Measurements from ENCODE around the gene ARF5. TPM values are rescaled to one million over a fixed set of nuclear protein-coding genes. Genes with fewer than 3 reads are reported as not detected.
"Not testable (repeated sequence)": the region's sequence is repeated elsewhere in the genome, so short reads cannot be mapped to it uniquely, and the experiment has no call there.

ARF5 gene
- total RNA-seq (2021) (227 and 299 TPM in 2 replicates), Bru-seq, nascent RNA (percentile 88 among the genes with signal in this experiment), BruChase-seq, experiment 1, labeled RNA remaining after a 2-hour chase (percentile 92 among the genes with signal in this experiment), BruChase-seq, experiment 2, labeled RNA remaining after a 6-hour chase (percentile 97 among the genes with signal in this experiment)
- long read RNA-seq, transcript ARF5-204 (5 exons, 1,509 nt), result minor isoform, 7 of 449 reads
- long read RNA-seq, transcript ARF5-201 (6 exons, 1,103 nt), result major isoform, 423 of 449 reads
- long read RNA-seq, partial matches to known transcripts, result 11 of 449 reads
- long read RNA-seq, other reads (novel, unspliced or antisense), result 8 of 449 reads

DNA sequence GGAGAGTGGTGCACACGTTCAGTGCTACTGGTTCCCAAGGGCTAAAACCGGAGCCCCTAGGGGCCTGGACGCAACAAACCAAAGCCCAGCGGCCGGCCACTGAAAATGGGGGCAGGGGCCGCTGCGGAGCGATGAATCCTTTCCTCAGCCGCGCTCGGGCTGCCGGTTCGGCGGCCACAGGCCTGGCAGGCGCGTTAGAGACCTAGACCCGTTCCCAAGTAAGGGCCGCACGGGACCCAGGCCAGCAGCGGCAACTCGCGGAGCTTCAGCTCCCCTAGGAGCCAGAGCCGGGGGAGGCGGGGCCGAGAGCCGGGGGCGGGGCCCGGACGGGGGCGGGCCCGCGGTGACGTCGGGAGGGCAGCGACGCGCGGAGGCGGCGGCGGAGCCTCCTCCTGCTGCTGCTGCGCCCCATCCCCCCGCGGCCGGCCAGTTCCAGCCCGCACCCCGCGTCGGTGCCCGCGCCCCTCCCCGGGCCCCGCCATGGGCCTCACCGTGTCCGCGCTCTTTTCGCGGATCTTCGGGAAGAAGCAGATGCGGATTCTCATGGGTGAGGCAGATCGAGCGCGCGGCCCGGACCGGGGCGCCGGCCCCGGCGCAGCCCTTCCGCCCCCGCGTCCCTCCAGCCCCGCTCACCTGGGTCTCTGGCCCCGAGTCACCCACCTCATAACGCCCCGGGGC is at the start of gene ARF5:
Gene ARF5 (plus strand): TSS at position 393 of the 678 bp plus-strand sequence. CDS start 88 bp downstream, at position 481.
- H3K9me3 ChIP-seq (ENCODE audit: insufficient read depth, low read depth), result no peaks in the 10 kb centered on the region
- H3F3A ChIP-seq (ENCODE audit: insufficient read depth, low read depth), result no peaks in the 10 kb centered on the region; the same call in 1 of the 2 replicates
- peak; percentile 54 to 92 for DNase-seq
- no peaks in the 10 kb centered on the region for H3K27me3 ChIP-seq (ENCODE audit: insufficient read depth, low read depth)
- TF ChIP-seq, protein P1, sequence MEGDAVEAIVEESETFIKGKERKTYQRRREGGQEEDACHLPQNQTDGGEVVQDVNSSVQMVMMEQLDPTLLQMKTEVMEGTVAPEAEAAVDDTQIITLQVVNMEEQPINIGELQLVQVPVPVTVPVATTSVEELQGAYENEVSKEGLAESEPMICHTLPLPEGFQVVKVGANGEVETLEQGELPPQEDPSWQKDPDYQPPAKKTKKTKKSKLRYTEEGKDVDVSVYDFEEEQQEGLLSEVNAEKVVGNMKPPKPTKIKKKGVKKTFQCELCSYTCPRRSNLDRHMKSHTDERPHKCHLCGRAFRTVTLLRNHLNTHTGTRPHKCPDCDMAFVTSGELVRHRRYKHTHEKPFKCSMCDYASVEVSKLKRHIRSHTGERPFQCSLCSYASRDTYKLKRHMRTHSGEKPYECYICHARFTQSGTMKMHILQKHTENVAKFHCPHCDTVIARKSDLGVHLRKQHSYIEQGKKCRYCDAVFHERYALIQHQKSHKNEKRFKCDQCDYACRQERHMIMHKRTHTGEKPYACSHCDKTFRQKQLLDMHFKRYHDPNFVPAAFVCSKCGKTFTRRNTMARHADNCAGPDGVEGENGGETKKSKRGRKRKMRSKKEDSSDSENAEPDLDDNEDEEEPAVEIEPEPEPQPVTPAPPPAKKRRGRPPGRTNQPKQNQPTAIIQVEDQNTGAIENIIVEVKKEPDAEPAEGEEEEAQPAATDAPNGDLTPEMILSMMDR (conservative IDR thresholded peaks at IDR 0.05), result no peak
- TF ChIP-seq EZH2 (IDR thresholded peaks at IDR 0.05; ENCODE audit: low read depth), result no peak
- CTCF ChIA-PET, result interaction anchor here (0.6 kb wide), 3 partner anchors 99 to 583 kb away, joined by 6 to 11 read pairs (median 10); no protein-coding TSS in a partner anchor
- POLR2A ChIA-PET (ENCODE audit: unreplicated experiment), result interaction anchor here (0.6 to 0.7 kb wide), 8 partner anchors 15 to 1466 kb away, joined by 3 to 16 read pairs (median 4); partner anchors contain the start of gene ZNF800
- H3K4me2 ChIP-seq, result peak within 1 kb of the TSS; percentile 73
- H2AFZ ChIP-seq, result peak within 1 kb of the TSS; percentile 100
- 0 out of 2 replicates have a peak, but pooled peaks cover 11% of the 10 kb centered on the region for H3K36me3 ChIP-seq (ENCODE audit: low read depth)
- BruUV-seq (replicated peaks), result no TSS peak
- H3K4me3 ChIP-seq, result peak within 1 kb of the TSS; percentile 98
- 0 out of 2 replicates have a peak, but pooled peaks cover 9% of the 10 kb centered on the region for H4K20me1 ChIP-seq (ENCODE audit: insufficient read depth)
- 0 out of 2 replicates have a peak within 1 kb of the TSS, but pooled peaks have one; percentile 28 for H3K27ac ChIP-seq
- no peaks in the 10 kb centered on the region for H3K9me2 ChIP-seq (ENCODE audit: insufficient read depth)
- intact Hi-C loops (cut with micrococcal nuclease; ENCODE audit: unreplicated experiment), result loop anchor here (1.0 to 5.0 kb wide), 3 partner anchors 64 to 434 kb away; partner anchors contain the start of genes SND1 and ZNF800
- H3K4me1 ChIP-seq (replicated peaks; ENCODE audit: insufficient read depth), result peaks cover 31% of the 10 kb centered on the region
- H3K79me2 ChIP-seq (ENCODE audit: low read depth), result peaks cover 37% of the 10 kb centered on the region

DNA sequence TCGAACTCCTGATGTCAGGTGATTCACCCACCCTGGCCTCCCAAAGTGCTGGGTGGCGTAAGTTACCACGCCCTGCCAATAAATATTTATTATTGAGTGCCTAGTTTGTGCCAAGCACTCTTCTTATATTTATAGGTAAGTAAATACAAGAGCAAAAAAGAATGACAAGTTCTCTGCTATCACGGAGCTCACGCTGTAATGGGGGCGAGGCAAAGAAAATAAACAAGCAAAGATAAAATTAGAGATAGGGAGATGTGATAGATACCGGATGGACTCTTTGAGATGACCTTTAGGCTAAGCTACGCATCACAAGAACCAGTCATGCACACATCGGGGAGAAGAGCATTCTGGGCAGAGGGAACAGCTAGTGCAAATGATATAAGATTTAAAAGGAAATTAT is 49.1 kb upstream of the ARF5 start:
- H3K4me3 ChIP-seq, result no peak overlapping the region
- no peak overlapping the region for H3K27ac ChIP-seq
- no TSS peak for BruUV-seq (replicated peaks)
- ChIA-PET POLR2A (ENCODE audit: unreplicated experiment) (no interaction called here), CTCF (no interaction called here)
- no peaks in the 10 kb centered on the region for H3K9me2 ChIP-seq (ENCODE audit: insufficient read depth)
- H3K27me3 ChIP-seq (ENCODE audit: insufficient read depth, low read depth), result peaks cover 38% of the 10 kb centered on the region
- intact Hi-C loops (cut with micrococcal nuclease; ENCODE audit: unreplicated experiment), result no loop called here
- H3K4me2 ChIP-seq, result no peak overlapping the region
- H3K36me3 ChIP-seq (ENCODE audit: low read depth), result no peaks in the 10 kb centered on the region
- H3K79me2 ChIP-seq (ENCODE audit: low read depth), result no peaks in the 10 kb centered on the region
- no peaks in the 10 kb centered on the region for H3K4me1 ChIP-seq (replicated peaks; ENCODE audit: insufficient read depth)
- DNase-seq, result no peak
- H3F3A ChIP-seq (ENCODE audit: insufficient read depth, low read depth), result no peaks in the 10 kb centered on the region
- no peaks in the 10 kb centered on the region for H3K9me3 ChIP-seq (ENCODE audit: insufficient read depth, low read depth)
- TF ChIP-seq EZH2 (IDR thresholded peaks at IDR 0.05; ENCODE audit: low read depth), result no peak
- TF ChIP-seq, protein P1 (conservative IDR thresholded peaks at IDR 0.05), result no peak
- no peak overlapping the region for H2AFZ ChIP-seq
- no peaks in the 10 kb centered on the region for H4K20me1 ChIP-seq (ENCODE audit: insufficient read depth)

DNA sequence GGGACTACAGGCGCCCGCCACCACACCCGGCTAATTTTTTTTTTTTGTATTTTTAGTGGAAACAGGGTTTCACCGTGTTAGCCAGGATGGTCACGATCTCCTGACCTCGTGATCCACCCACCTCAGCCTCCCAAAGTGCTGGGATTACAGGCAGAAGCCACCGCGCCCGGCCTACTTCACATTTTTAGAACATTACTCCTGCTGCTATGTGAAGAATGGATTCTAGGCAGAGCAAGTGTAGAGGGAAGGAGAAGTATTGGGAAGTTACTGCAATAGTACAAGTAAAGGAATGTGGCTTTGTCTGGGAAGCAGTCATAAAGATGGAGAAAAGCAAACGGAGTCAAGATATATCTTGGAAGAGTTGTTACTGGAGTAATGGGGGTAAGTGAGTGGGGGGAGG is 47.8 kb upstream of the ARF5 start:
- H3K9me3 ChIP-seq (ENCODE audit: insufficient read depth, low read depth); H3K36me3 ChIP-seq (ENCODE audit: low read depth): not testable (repeated sequence)

More for the DNA sequence above, 47.8 kb upstream of the ARF5 start:
- H3K4me2 ChIP-seq; H3K27ac ChIP-seq; POLR2A ChIA-PET (ENCODE audit: unreplicated experiment); intact Hi-C loops (cut with micrococcal nuclease; ENCODE audit: unreplicated experiment); CTCF ChIA-PET; H3K4me3 ChIP-seq; DNase-seq; H4K20me1 ChIP-seq (ENCODE audit: insufficient read depth); H3K4me1 ChIP-seq (replicated peaks; ENCODE audit: insufficient read depth); H3K9me2 ChIP-seq (ENCODE audit: insufficient read depth); BruUV-seq (replicated peaks); H3K79me2 ChIP-seq (ENCODE audit: low read depth); H2AFZ ChIP-seq; H3F3A ChIP-seq (ENCODE audit: insufficient read depth, low read depth): not testable (repeated sequence)
- peaks cover 32% of the 10 kb centered on the region for H3K27me3 ChIP-seq (ENCODE audit: insufficient read depth, low read depth)

All from PC-9 (cell line).